AG09309 (cell line): Measurements from ENCODE around the gene YES1.

Experiments used
- DNase-seq: peaks from one replicate; pipeline ENCODE4 v3.0.0-alpha.2; 2010; ENCODE audit warnings: low read depth
- H3K4me3 ChIP-seq: 2 replicates; pipeline ENCODE4 v1.5.1; 2011; ENCODE audit warnings: mild to moderate bottlenecking, low read depth, low read length, moderate library complexity; ENCODE audit not compliant: control insufficient read depth
- CTCF ChIP-seq: IDR thresholded peaks from 2 replicates; pipeline ENCODE4 v1.5.1; 2011; ENCODE audit warnings: mild to moderate bottlenecking, low read depth, low read length, inconsistent platforms; ENCODE audit not compliant: insufficient read depth, control insufficient read depth; ENCODE audit errors: missing control alignments

The YES1 gene

GRCh38 chr18:845152-845819, 33.2 kb upstream of the YES1 start:
- no peak overlapping the region for H3K4me3 ChIP-seq
- DNase-seq, result no peak
- TF ChIP-seq CTCF, result no peak

- no peak for TF ChIP-seq CTCF
- no peak overlapping the region for H3K4me3 ChIP-seq
- DNase-seq, result no peak
These were observed 29.8 kb upstream of the YES1 start for GRCh38 chr18:841647-842370.

- no peak for TF ChIP-seq CTCF
- no peak overlapping the region for H3K4me3 ChIP-seq
- no peak for DNase-seq
These were observed 28.5 kb upstream of the YES1 start for GRCh38 chr18:840516-840915.

- no peak for DNase-seq
- no peak overlapping the region for H3K4me3 ChIP-seq
- TF ChIP-seq CTCF, result no peak
These were observed 28.0 kb upstream of the YES1 start for GRCh38 chr18:840023-840408.

GRCh38 chr18:839224-840022, 27.4 kb upstream of the YES1 start:
- DNase-seq, result peak; percentile 57
- TF ChIP-seq CTCF, result peak; percentile 99
- H3K4me3 ChIP-seq, result no peak overlapping the region

GRCh38 chr18:837922-838321, 25.9 kb upstream of the YES1 start:
- no peak for DNase-seq
- H3K4me3 ChIP-seq, result no peak overlapping the region
- no peak for TF ChIP-seq CTCF
